ENCODE data around the gene DDX54. TPM values are rescaled to one million over a fixed set of nuclear protein-coding genes. Genes with fewer than 3 reads are reported as not detected.

DDX54 gene
- total and polyA plus RNA-seq, 2 experiments from 2014 or later: 28.1 to 44.5 TPM

DNA sequence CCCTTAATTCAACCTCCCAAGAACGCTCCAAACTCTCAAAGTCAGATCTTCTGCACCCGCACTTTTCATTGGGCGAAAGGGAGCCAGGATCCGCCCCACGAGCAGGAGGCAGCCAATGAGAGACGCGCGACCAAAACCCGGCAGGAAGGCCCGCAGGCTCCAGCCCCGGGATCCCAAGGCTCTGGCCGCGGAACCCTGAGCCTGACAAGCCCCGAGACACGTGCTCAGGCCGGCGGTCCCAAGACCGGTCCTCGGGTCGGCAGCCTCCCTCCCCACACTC is 438 bp downstream of the DDX54 start:
- Histone ChIP-seq H3K79me2 (ENCODE audit: insufficient read depth) (peaks cover 60% of the 10 kb centered on the region), H3K4me1 (ENCODE audit: insufficient read depth) (peaks cover 3% of the 10 kb centered on the region; the same call in 1 of the 2 replicates), H3K9me2 (ENCODE audit: insufficient read depth) (no peaks in the 10 kb centered on the region), H4K20me1 (ENCODE audit: insufficient read depth) (no peaks in the 10 kb centered on the region), H3F3A (ENCODE audit: insufficient read depth) (no peaks in the 10 kb centered on the region), H3K9ac (peak overlapping the region; percentile 97), H3K36me3 (ENCODE audit: low read depth) (no peaks in the 10 kb centered on the region), H3K27ac (peak overlapping the region; percentile 93), H3K9me3 (ENCODE audit: low read depth) (no peaks in the 10 kb centered on the region), H3K4me2 (ENCODE audit: unreplicated experiment) (peak overlapping the region; percentile 90), H3K4me3 (peak overlapping the region; percentile 81), H3K27me3 (replicated peaks; ENCODE audit: insufficient read depth) (no peaks in the 10 kb centered on the region), H2AFZ (peak overlapping the region; percentile 84)
- 1 to 2% methylated on average over 19 to 20 of the region's 20 CpGs for WGBS, 2 experiments (ENCODE audit: low coverage in 1 of 2, low lambda C conversion rate in 2 of 2, missing lambda C conversion rate in 2 of 2)
- TF ChIP-seq EZH2 (IDR thresholded peaks at IDR 0.05; ENCODE audit: insufficient read depth, poor library complexity, severe bottlenecking) (no peak), EZH2phosphoT487 (IDR thresholded peaks at IDR 0.05; ENCODE audit: insufficient read depth, low read depth) (no peak)
- in situ Hi-C loops (cut with MboI): no loop called here
- DNase-seq: peak; percentile 98

GRCh38 chr12:113184098-113184899 is 979 bp downstream of the DDX54 start:
- H3K4me2 ChIP-seq (ENCODE audit: unreplicated experiment): peak overlapping the region; percentile 90
- 17 to 18% methylated on average over 26 of the region's 26 CpGs for WGBS, 2 experiments (ENCODE audit: low coverage in 1 of 2, low lambda C conversion rate in 2 of 2, missing lambda C conversion rate in 2 of 2)
- DNase-seq: no peak

DNA sequence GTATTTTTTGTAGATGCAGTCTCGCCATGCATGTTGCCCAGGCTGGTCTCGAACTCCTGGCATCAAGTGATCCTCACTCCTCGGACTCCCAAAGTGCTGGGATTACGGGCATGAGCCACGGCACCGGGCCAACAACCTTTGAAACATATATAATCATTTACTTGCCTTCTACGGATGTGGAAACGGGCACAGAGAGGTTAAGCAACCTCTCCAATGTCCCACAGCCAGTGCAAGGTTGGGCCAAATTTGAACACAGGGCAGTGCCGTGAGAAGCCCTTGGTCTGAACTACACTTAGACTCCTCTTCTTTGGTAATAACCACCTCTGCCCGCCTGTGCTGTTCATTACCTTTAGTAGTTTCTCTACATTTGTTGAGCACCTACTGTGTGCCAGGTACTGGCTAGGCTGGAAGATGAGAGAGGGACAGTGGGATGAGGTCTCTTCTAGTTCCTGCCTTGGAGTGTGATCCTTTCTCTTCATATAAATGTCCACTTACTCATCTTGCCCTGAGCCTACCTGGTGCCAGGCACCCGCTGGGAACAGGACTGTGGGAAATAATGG is 2.2 kb downstream of the DDX54 start:
- in situ Hi-C loops (cut with MboI): no loop called here
- Histone ChIP-seq H3K4me3 (no peak overlapping the region), H3K27me3 (replicated peaks; ENCODE audit: insufficient read depth) (no peaks in the 10 kb centered on the region), H3K9me3 (ENCODE audit: low read depth) (no peaks in the 10 kb centered on the region), H3K9ac (peak overlapping the region; percentile 97; the same call in 1 of the 2 replicates), H4K20me1 (ENCODE audit: insufficient read depth) (no peaks in the 10 kb centered on the region), H3K9me2 (ENCODE audit: insufficient read depth) (no peaks in the 10 kb centered on the region), H3K27ac (no peak overlapping the region), H2AFZ (no peak overlapping the region), H3K79me2 (ENCODE audit: insufficient read depth) (peaks cover 55% of the 10 kb centered on the region), H3F3A (ENCODE audit: insufficient read depth) (no peaks in the 10 kb centered on the region), H3K4me1 (ENCODE audit: insufficient read depth) (peaks cover 3% of the 10 kb centered on the region; the same call in 1 of the 2 replicates), H3K4me2 (ENCODE audit: unreplicated experiment) (no peak overlapping the region), H3K36me3 (ENCODE audit: low read depth) (peaks cover 6% of the 10 kb centered on the region; the same call in 1 of the 2 replicates)
- WGBS, 2 experiments (ENCODE audit: low coverage in 1 of 2, low lambda C conversion rate in 2 of 2, missing lambda C conversion rate in 2 of 2): 94% methylated on average over 11 of the region's 11 CpGs
- no peak for TF ChIP-seq EZH2 (IDR thresholded peaks at IDR 0.05; ENCODE audit: insufficient read depth, poor library complexity, severe bottlenecking)
- no peak for TF ChIP-seq EZH2phosphoT487 (IDR thresholded peaks at IDR 0.05; ENCODE audit: insufficient read depth, low read depth)
- no peak for DNase-seq

More at GRCh38 chr12:113184098-113184899, 979 bp downstream of the DDX54 start:
- Histone ChIP-seq H3K27me3 (replicated peaks; ENCODE audit: insufficient read depth) (no peaks in the 10 kb centered on the region), H3F3A (ENCODE audit: insufficient read depth) (no peaks in the 10 kb centered on the region), H3K27ac (peak overlapping the region; percentile 93), H3K79me2 (ENCODE audit: insufficient read depth) (peaks cover 60% of the 10 kb centered on the region), H3K9me3 (ENCODE audit: low read depth) (no peaks in the 10 kb centered on the region), H2AFZ (peak overlapping the region; percentile 84), H3K4me1 (ENCODE audit: insufficient read depth) (peaks cover 3% of the 10 kb centered on the region; the same call in 1 of the 2 replicates), H3K36me3 (ENCODE audit: low read depth) (no peaks in the 10 kb centered on the region), H3K9me2 (ENCODE audit: insufficient read depth) (no peaks in the 10 kb centered on the region), H4K20me1 (ENCODE audit: insufficient read depth) (no peaks in the 10 kb centered on the region), H3K4me3 (peak overlapping the region; percentile 81), H3K9ac (peak overlapping the region; percentile 97)
- in situ Hi-C loops (cut with MboI): no loop called here
- no peak for TF ChIP-seq EZH2phosphoT487 (IDR thresholded peaks at IDR 0.05; ENCODE audit: insufficient read depth, low read depth)
- no peak for TF ChIP-seq EZH2 (IDR thresholded peaks at IDR 0.05; ENCODE audit: insufficient read depth, poor library complexity, severe bottlenecking)

GRCh38 chr12:113181975-113182374 is 3.3 kb downstream of the DDX54 start:
- in situ Hi-C loops (cut with MboI): no loop called here
- Histone ChIP-seq H3K4me3 (no peak overlapping the region), H3K27me3 (replicated peaks; ENCODE audit: insufficient read depth) (no peaks in the 10 kb centered on the region), H3K36me3 (ENCODE audit: low read depth) (peaks cover 18% of the 10 kb centered on the region), H3K9ac (no peak overlapping the region), H3K9me2 (ENCODE audit: insufficient read depth) (no peaks in the 10 kb centered on the region), H4K20me1 (ENCODE audit: insufficient read depth) (no peaks in the 10 kb centered on the region), H3K4me1 (ENCODE audit: insufficient read depth) (peaks cover 3% of the 10 kb centered on the region; the same call in 1 of the 2 replicates), H3K79me2 (ENCODE audit: insufficient read depth) (peaks cover 55% of the 10 kb centered on the region), H3K4me2 (ENCODE audit: unreplicated experiment) (no peak overlapping the region), H3K9me3 (ENCODE audit: low read depth) (no peaks in the 10 kb centered on the region), H2AFZ (no peak overlapping the region), H3F3A (ENCODE audit: insufficient read depth) (no peaks in the 10 kb centered on the region), H3K27ac (no peak overlapping the region)
- TF ChIP-seq EZH2 (IDR thresholded peaks at IDR 0.05; ENCODE audit: insufficient read depth, poor library complexity, severe bottlenecking): no peak
- no peak for TF ChIP-seq EZH2phosphoT487 (IDR thresholded peaks at IDR 0.05; ENCODE audit: insufficient read depth, low read depth)
- no peak for DNase-seq
- 98 to 100% methylated on average over 3 of the region's 3 CpGs for WGBS, 2 experiments (ENCODE audit: low coverage in 1 of 2, low lambda C conversion rate in 2 of 2, missing lambda C conversion rate in 2 of 2)
